HepG2 (cell line): Measurements from ENCODE around the gene PRSS36. TPM values are rescaled to one million over a fixed set of nuclear protein-coding genes. Genes with fewer than 3 reads are reported as not detected.

Source experiments
- ASH2L ChIP-seq: fragments of 300-600, 200-600 bp; sonication (generic); IDR thresholded peaks from 2 replicates; pipeline ENCODE4 v1.7.0; 2017; ENCODE audit warnings: low read depth, mild to moderate bottlenecking, moderate library complexity, mixed read lengths, low read length; ENCODE audit not compliant: insufficient read length
- ATF1 ChIP-seq: IDR thresholded peaks from 2 replicates; pipeline ENCODE4 v1.6.1; 2016; ENCODE audit warnings: mild to moderate bottlenecking, control low read depth
- IRF2 ChIP-seq: IDR thresholded peaks from 2 replicates; pipeline ENCODE4 v1.6.1; 2018; ENCODE audit warnings: missing genetic modification reagents, missing compliant biosample characterization
- RORA ChIP-seq: sonication (generic); formaldehyde crosslinking; IDR thresholded peaks from 2 replicates; pipeline ENCODE4 v1.5.0; 2020; ENCODE audit warnings: mild to moderate bottlenecking, missing genetic modification reagents, moderate library complexity
- RXRB ChIP-seq: IDR thresholded peaks from 2 replicates; pipeline ENCODE4 v1.6.1; 2016; ENCODE audit warnings: borderline replicate concordance, missing genetic modification reagents, missing compliant biosample characterization
- SP4 ChIP-seq: sonication (generic); formaldehyde crosslinking; IDR thresholded peaks from 2 replicates; pipeline ENCODE4 v1.8.1; 2023; ENCODE audit warnings: mild to moderate bottlenecking, missing genetic modification reagents
- TAF15 ChIP-seq: fragments of 200-400 bp; formaldehyde crosslinking; IDR thresholded peaks from one replicate; pipeline ENCODE4 v1.6.1; 2018; ENCODE audit warnings: mild to moderate bottlenecking, low read depth, low read length; ENCODE audit not compliant: poor library complexity, severe bottlenecking
- ZFP37 ChIP-seq: sonication (generic); formaldehyde crosslinking; IDR thresholded peaks from 2 replicates; pipeline ENCODE4 v1.4.0; 2020; ENCODE audit warnings: missing genetic modification reagents, borderline replicate concordance
- ZFYVE20 ChIP-seq: sonication (generic); formaldehyde crosslinking; IDR thresholded peaks from 2 replicates; pipeline ENCODE4 v1.8.0; 2023; ENCODE audit warnings: low read depth, mild to moderate bottlenecking, moderate library complexity, missing genetic modification reagents, borderline replicate concordance
- ZNF142 ChIP-seq: sonication (generic); formaldehyde crosslinking; IDR thresholded peaks from 2 replicates; pipeline ENCODE4 v1.4.0; 2020; ENCODE audit warnings: missing genetic modification reagents
- ZNF280B ChIP-seq: sonication (generic); formaldehyde crosslinking; IDR thresholded peaks from 2 replicates; pipeline ENCODE4 v1.5.0; 2020; ENCODE audit warnings: missing genetic modification reagents, mild to moderate bottlenecking, borderline replicate concordance
- ZNF468 ChIP-seq: sonication (generic); formaldehyde crosslinking; IDR thresholded peaks from 2 replicates; pipeline ENCODE4 v1.8.0; 2022; ENCODE audit warnings: mild to moderate bottlenecking, moderate library complexity, missing genetic modification reagents
- ZNF546 ChIP-seq: sonication (generic); formaldehyde crosslinking; conservative IDR thresholded peaks from 2 replicates; pipeline ENCODE4 v1.8.1; 2023; ENCODE audit warnings: mild to moderate bottlenecking, missing genetic modification reagents
- ZNF614 ChIP-seq: IDR thresholded peaks from 2 replicates; pipeline ENCODE4 v1.6.1; 2018; ENCODE audit warnings: missing biosample characterization, missing genetic modification reagents, inconsistent platforms, borderline replicate concordance
- ZNF660 ChIP-seq: sonication (generic); formaldehyde crosslinking; IDR thresholded peaks from 2 replicates; pipeline ENCODE4 v1.5.1; 2020; ENCODE audit warnings: mild to moderate bottlenecking, low read depth, missing genetic modification reagents, borderline replicate concordance
- ZNF768 ChIP-seq: sonication (generic); formaldehyde crosslinking; IDR thresholded peaks from 2 replicates; pipeline ENCODE4 v1.4.0; 2020; ENCODE audit warnings: missing genetic modification reagents
- polyA plus RNA-seq, 8 experiments: library from polyadenylated mRNA; depleted of rRNA in 3 of 8; stranded (reverse) in 7 of 8; unstranded in 1 of 8; fragments of >200 nt; fragmentation: Illumina TruSeq in 4 of 8; extraction: Trizol in 4 of 8; gene quantifications; 2 replicates each; pipeline versions ENCODE4 v1.2.1 to v1.2.3, GENCODE V29; 2011 to 2016; ENCODE audit warnings: low read depth in 4 of 8, missing spikeins in 1 of 8, mixed read lengths in 1 of 8; ENCODE audit not compliant: insufficient read depth in 1 of 8
- total RNA-seq, 5 experiments: library from RNA; depleted of rRNA; stranded (reverse); fragments of >200 nt; fragmentation: Illumina TruSeq; extraction: Trizol; gene quantifications; 2 replicates each; pipeline ENCODE4 v1.2.3, GENCODE V29; 2016; ENCODE audit warnings: low read depth in 1 of 5
- TF ChIP-seq, protein P1 (sequence below): sonication (generic); formaldehyde crosslinking; IDR thresholded peaks from 2 replicates; pipeline ENCODE4 v1.4.0; 2020; ENCODE audit warnings: mild to moderate bottlenecking, missing genetic modification reagents
- TF ChIP-seq, protein P2 (sequence below): sonication (generic); formaldehyde crosslinking; IDR thresholded peaks from 2 replicates; pipeline ENCODE4 v1.9.0; 2021; ENCODE audit warnings: missing genetic modification reagents, mild to moderate bottlenecking, borderline replicate concordance

PRSS36 gene
- total and polyA plus RNA-seq, 2 of the 13 experiments (the other 11 are each of a cell fraction or from before 2014, with no cell fraction given), result 1.5 to 2.1 TPM

DNA sequence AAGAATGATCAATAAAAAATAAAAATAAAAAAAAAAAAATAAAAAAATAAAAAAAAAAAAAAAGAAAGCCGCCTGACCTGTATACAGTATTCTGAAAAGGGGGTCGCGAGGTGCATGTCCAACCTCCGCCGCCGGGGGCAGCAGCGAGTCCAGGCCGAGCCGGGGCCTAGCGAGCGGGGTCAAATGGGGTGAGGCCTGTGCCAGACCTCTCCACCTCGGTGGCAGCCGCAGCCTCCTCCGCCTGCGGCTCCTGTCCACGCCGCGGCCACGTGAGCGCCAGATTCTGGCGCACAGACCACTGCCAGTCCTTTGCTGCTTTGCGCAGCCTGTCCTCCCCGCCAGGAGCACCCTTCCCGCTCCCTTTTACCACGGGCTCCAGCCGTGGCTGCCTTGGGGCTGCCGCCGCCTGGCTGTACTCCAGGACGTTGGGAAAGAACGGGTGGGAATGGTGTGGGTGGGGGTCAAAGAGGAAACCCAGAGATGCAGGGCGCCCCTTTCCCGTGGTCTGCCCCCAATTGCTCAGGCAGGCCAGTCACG lies 44.1 kb downstream of the PRSS36 start (continued):
- TF ChIP-seq ZNF280B (CRISPR knock-in tag) (peak; percentile 97), TAF15 (peak; percentile 51), ATF1 (CRISPR knock-in tag) (no peak), ZNF468 (CRISPR knock-in tag) (peak; percentile 33; the same call in 1 of the 2 replicates), ASH2L (peak; percentile 50), ZNF660 (CRISPR knock-in tag) (peak; percentile 79; the same call in 1 of the 2 replicates), ZFP37 (CRISPR knock-in tag) (peak; percentile 99), RORA (CRISPR knock-in tag) (no peak), ZFYVE20 (peak; percentile 84; the same call in 1 of the 2 replicates), ZNF546 (CRISPR knock-in tag) (peak; percentile 98), ZNF614 (CRISPR knock-in tag) (peak; percentile 95), ZNF768 (CRISPR knock-in tag) (peak; percentile 87), ZNF142 (peak; percentile 89; the same call in 1 of the 2 replicates), SP4 (CRISPR knock-in tag) (peak; percentile 88), IRF2 (CRISPR knock-in tag) (peak; percentile 92), RXRB (peak; percentile 100)
- TF ChIP-seq, protein P1, sequence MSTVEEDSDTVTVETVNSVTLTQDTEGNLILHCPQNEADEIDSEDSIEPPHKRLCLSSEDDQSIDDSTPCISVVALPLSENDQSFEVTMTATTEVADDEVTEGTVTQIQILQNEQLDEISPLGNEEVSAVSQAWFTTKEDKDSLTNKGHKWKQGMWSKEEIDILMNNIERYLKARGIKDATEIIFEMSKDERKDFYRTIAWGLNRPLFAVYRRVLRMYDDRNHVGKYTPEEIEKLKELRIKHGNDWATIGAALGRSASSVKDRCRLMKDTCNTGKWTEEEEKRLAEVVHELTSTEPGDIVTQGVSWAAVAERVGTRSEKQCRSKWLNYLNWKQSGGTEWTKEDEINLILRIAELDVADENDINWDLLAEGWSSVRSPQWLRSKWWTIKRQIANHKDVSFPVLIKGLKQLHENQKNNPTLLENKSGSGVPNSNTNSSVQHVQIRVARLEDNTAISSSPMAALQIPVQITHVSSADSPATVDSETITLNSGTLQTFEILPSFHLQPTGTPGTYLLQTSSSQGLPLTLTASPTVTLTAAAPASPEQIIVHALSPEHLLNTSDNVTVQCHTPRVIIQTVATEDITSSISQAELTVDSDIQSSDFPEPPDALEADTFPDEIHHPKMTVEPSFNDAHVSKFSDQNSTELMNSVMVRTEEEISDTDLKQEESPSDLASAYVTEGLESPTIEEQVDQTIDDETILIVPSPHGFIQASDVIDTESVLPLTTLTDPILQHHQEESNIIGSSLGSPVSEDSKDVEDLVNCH (CRISPR knock-in tag), result peak; percentile 90; the same call in 1 of the 2 replicates
- TF ChIP-seq, protein P2, sequence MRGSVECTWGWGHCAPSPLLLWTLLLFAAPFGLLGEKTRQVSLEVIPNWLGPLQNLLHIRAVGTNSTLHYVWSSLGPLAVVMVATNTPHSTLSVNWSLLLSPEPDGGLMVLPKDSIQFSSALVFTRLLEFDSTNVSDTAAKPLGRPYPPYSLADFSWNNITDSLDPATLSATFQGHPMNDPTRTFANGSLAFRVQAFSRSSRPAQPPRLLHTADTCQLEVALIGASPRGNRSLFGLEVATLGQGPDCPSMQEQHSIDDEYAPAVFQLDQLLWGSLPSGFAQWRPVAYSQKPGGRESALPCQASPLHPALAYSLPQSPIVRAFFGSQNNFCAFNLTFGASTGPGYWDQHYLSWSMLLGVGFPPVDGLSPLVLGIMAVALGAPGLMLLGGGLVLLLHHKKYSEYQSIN (CRISPR knock-in tag), result peak; percentile 83; the same call in 1 of the 2 replicates
